GM12801 (cell line): Measurements from ENCODE around the gene RGL1.

Experiments
- TF ChIP-seq, protein P1 (sequence below): IDR thresholded peaks from one replicate; pipeline ENCODE4 v1.5.1; 2011; ENCODE audit warnings: control low read depth; ENCODE audit not compliant: insufficient read length; ENCODE audit errors: extremely low read depth

The RGL1 gene

DNA sequence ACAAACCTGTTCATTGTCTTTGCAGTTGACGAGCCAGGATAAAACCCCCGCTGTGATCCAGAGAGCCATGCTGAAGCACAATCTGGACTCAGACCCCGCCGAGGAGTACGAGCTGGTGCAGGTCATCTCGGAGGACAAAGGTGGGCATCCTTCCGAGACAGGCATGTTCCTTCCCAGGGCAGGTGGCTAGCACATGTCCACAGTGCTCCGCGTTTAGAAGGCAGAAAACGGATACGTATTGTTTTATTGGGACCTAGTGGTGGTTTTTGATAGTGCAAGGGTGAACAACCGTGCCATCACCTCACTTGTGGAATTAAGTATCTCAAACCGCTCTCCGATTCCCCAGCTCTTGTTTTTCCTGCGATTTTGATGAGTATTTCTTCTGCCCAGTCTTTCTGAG lies 117.3 kb downstream of the RGL1 start:
- TF ChIP-seq, protein P1, sequence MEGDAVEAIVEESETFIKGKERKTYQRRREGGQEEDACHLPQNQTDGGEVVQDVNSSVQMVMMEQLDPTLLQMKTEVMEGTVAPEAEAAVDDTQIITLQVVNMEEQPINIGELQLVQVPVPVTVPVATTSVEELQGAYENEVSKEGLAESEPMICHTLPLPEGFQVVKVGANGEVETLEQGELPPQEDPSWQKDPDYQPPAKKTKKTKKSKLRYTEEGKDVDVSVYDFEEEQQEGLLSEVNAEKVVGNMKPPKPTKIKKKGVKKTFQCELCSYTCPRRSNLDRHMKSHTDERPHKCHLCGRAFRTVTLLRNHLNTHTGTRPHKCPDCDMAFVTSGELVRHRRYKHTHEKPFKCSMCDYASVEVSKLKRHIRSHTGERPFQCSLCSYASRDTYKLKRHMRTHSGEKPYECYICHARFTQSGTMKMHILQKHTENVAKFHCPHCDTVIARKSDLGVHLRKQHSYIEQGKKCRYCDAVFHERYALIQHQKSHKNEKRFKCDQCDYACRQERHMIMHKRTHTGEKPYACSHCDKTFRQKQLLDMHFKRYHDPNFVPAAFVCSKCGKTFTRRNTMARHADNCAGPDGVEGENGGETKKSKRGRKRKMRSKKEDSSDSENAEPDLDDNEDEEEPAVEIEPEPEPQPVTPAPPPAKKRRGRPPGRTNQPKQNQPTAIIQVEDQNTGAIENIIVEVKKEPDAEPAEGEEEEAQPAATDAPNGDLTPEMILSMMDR: no peak

DNA sequence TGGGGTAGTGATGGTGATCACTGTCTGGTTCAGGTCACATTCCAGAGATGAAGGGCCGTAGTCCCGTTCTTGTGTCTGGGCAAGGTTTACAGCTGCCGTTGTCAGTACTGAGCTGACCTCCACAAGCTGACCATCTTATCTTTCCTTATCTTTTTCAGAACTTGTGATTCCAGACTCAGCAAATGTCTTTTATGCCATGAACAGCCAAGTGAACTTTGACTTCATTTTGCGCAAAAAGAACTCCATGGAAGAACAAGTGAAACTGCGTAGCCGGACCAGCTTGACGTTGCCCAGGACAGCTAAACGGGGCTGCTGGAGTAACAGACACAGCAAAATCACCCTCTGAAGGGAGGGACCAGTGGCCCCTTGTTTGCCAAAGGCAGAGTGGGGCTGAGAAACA lies 121.0 kb downstream of the RGL1 start:
- TF ChIP-seq, protein P1: no peak

DNA sequence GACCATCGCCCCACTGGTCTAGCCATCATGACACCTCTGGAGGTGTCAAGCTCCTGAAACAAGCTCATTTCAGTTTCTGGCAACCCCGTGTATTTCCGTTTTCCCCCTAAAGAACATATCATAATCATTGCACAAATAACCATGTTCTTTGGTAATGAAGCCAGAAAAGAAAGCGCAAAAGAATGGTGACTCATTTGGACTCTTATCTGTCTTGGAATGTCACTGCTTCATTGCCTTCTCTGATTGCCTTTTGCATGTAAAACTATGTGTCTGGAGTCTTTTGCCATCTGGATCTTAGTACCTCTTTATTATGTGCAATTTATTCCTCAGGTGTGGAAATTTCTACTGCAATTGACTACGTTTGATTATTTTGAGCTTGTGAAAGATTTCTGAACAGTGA lies 122.1 kb downstream of the RGL1 start:
- TF ChIP-seq, protein P1: no peak

DNA sequence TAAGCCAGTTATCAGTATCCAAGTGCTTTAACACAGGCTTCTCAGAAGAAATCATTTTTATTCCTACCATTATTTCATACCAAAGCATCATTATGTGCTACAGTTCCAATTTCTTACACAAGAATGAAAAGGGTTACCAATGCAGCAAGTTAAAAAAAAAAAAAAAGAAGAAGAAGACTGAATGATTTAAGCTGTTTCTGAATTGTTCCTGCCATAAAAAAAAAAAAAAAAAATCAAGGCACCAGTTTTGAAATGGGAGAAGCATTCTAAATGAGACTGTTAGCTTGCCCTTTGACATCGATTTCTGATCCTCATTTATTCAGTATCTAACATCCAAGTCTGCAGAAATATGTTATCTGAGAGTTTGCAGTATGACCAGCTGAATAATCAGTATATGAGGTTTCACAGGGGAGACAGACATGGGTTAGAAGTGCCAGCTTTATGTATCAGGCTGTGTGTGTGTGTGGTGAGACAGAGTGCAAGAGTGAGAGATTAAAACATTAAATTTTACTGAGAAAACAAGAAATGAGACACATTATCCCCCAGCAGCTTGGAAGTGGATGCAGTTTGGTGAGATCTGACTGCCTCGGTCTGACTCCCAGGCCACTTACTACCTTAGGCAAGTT lies 126.8 kb downstream of the RGL1 start:
- TF ChIP-seq, protein P1: no peak

DNA sequence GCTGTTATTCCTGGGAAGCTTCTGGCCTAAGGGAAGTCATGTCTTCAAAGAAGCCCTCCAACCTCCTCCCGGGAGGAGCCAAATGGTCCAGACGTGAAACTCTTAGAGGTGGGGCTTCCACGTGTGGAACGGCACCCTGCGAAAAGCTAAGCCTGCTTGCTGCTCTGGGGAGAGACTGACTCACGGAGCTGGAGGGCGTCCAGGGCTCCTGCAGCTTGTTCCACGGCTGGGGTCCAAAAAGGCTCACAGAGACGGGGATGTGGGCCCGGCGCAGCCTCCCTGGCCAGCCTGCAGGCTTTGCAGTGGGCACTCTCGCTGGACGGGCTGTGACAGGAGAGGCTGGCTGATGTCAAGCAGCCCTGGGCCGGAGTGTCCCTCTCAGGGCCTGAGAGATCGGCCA lies 127.5 kb downstream of the RGL1 start:
- TF ChIP-seq, protein P1: no peak

DNA sequence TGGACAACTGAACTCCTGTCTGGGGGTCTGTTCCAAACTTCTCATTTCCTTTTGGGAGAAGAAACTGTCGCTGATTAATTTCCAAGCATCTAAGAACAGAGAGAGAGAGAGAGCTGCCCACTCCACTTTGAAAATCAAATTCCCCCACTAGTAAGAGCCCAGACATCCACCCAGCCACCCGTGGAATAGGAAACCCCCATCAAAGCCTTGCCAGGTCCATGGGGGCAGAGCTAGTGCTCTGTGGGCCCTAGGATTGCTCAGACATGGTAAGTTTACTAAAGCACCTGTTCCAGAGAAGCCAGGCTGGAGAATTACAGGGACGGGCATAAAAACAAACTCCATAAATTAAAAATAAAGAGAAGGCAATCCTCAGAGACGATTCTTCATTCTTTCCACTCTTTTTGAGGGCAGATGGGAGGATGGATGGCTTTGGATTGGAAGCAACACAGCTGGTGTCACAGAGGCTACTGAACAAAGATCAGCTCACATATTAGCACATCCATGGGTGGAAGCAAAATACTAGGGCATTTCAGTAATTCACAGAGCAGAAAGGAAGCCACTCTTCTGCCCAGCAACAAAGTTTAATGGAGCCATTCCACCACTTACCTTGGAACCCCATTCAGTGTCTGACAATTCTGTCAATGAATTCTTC lies 128.7 kb downstream of the RGL1 start:
- TF ChIP-seq, protein P1: no peak

DNA sequence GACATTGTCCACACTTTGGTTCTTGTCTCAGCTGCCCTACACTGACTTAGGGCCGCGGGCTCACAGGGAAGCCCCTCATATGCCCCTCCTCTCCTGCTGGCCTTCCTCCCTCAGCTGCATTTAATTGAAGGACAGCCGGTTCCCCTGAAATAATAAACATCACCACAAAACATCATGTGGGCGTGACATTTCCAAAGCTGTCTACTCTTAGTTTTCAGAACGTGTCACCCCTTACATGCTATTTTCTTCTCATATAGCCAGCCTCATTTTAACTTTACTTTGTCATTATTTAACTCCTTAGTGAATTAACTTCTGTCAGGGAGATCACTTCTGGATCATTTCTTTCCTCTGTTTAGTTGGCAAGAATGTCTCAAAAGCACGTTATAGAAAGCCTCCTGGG lies 129.4 kb downstream of the RGL1 start:
- TF ChIP-seq, protein P1: no peak
